Erythroblast (primary cell): Measurements from ENCODE around the gene DGKA.

Experiments
- GATA1 ChIP-seq: IDR thresholded peaks from 2 replicates; pipeline ENCODE4 v1.6.1; 2011; ENCODE audit warnings: low read depth, mild to moderate bottlenecking, control low read depth, low read length, moderate library complexity
- POLR2A ChIP-seq: IDR thresholded peaks from 2 replicates; pipeline ENCODE4 v1.6.1; 2011; ENCODE audit warnings: mild to moderate bottlenecking, low read length

GRCh38 chr12:55991110-55991509 lies 60.1 kb downstream of the DGKA start:
- TF ChIP-seq POLR2A (no peak), GATA1 (no peak)
